HG03575 (cell line): ENCODE data around the gene NAP1L1.

Experiments used
- ATAC-seq: cut with Tn5 transposase; IDR thresholded peaks from one replicate; pipeline ENCODE4 v1.9.1; 2021; ENCODE audit not compliant: unreplicated experiment, insufficient number of reproducible peaks, low FRiP score; ENCODE audit errors: extremely low read depth

NAP1L1 gene

DNA sequence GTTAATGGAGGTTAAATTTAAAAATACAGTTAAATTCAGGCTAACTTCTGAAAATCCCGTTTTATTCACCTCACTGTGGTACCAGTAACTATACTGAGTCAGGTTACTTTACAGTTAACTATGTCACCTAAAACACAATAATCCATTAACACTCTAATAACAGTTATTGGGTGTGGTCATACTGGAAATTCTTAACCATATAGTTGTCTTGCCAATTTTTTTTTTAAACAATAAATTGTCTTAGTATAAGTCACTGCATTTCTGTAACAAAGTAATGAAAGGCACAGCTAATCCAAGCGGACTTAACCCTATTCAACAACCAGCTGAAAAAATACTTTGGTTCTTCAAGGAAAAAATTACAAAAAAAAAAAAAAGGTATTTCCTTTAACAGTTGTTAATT, 36.7 kb downstream of the NAP1L1 start:
- ATAC-seq = no peak

DNA sequence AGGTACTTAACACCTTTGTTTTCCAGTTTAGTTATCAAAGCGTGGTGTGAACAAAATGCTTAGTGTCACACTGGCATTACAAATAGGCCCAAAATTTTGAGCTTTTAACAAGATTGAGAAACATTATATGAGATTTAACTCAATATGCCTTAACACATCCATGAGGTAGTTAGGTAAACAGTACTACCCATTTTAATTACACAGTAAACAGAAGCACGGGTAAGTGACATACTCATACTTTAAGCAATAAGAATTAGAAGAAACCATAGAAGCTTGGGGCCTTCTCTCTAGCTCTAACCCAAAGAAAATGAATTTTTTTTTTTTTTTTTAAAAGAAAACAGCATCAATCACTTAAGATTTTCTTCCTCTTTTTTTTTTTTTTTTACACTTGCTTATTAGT, 37.4 kb downstream of the NAP1L1 start:
- ATAC-seq = no peak

DNA sequence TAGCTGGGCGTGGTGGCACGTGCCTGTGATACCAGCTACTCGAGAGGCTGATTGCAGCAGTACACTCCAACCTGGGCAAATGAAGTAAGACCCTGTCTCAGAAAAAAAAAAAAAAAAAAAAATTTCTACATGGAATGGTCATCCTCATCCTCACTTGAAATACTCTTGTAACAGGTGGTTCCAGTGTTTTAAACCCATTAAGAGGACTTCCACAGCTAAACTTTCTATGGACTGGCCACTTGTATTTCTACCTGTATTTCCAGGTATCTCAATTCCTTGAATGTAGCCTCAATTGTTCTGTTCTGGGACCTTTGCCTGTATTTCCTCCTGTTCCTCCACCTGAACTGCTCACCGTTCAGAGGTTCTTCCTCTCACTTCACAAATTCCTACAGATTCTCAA, 41.1 kb downstream of the NAP1L1 start:
- no peak for ATAC-seq

DNA sequence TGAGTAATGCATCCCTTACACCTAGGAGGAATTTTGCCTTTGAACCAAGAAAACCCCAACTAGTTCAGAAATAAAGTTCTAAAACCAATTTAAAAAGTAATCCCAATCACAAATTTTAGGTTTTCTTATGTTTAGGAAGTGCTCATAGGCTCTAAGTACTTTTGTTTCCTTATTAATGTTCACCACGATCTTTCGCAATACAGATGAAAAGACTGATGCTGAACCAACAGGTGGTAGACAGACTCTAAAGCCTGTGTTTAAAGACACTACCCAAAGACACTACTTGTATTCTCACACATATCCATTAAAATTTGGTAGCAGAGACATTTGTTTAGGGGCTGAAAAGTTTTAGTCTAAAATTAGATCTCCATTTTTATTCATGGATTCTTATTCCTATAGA, 42.3 kb downstream of the NAP1L1 start:
- no peak for ATAC-seq

DNA sequence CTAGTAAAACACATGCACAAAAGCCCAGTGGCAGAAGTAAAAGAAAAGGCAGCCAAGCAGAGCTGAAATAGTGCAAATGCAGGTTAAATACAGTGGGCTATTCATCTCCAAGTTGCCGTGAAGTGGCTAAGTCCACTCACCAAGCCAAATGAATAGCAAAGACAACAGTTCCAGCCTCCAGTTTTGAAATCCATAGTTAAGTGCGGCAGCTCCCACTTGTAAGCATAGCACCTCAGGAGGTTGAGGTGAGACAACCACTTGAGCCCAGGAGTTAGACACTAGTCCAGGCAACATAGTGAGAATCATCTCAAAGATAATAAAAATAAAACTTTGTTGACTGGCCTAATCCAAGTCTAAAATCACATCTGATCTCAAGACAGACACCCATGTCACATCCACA, 43.1 kb downstream of the NAP1L1 start:
- ATAC-seq = no peak

DNA sequence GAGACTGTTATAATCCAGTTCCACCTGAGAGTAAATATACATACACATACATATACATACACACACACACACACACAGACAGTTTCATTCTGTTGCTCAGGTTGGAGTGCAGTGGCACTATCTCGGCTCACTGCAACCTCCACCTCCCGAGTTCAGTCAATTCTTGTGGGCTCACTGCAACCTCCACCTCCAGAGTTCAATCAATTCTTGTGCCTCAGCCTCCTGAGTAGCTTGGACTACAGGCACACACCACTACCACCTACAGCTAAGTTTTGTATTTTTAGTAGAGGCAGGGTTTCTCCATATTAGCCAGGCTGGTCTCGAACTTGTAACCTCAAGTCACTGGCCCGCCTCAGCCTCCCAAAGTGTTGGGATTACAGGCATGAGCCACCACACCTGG, 44.0 kb downstream of the NAP1L1 start:
- ATAC-seq = no peak

DNA sequence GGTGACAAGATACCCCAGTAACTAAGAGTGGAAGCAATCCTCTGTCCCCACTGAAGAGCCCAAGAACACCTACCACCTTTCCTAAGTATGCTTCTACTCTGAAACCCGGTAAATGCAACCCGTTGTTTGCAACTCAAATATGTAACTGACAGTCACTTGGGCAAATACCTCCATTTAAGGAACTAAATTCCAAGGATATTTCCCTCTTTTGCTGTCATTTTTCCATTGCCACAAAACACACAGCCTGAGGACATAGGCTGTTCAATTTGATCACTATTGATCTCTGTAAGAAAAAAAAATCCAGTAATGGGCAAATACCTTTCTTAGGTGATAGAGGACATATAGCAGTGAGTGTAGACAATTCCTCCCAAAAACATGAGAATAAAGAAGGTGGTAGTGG, 46.3 kb downstream of the NAP1L1 start:
- ATAC-seq = no peak

DNA sequence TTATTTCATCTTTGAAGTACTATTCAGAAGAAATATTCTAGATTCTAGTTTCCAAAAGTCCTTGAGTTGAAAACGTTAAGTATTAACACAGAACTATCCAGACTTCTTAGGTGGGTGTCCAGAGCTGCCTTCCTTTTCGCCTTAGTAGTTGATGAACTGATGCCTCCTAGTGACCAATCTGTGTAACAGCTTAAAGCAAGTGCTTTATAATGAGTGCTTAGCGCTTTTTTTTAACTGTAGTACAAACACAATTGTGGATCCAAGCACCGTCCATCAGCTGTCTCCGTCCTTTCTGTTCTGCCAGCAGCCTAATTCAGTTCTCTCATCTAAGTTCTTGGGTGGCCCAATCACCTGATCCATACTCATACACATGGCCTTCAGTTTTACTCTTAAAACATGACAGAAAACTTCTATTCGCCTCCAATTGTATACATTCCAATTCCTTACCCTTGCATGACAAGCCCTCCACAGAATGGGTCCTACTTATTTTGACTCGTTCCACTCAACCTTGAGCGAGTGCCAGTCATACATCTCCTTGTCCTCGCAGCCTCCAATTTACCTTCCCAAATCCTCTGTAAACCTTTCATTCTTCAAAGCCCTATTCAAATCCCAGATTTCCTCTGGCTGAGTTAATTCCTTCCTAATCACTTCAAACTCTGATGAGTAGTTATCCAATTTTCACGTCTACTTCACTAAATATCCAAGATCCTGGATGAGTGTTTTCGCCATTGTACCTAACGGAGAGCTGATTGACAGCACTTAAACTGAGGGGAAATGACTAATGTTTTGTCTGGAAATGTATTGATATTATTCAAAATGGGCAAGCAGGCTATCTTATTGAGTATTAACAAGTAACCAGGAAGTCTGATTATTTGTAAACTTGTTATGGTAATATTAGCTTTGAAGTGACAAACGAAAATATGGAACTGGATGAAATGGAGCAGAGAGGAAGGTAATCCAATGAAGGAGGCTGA, 47.1 kb downstream of the NAP1L1 start:
- ATAC-seq = peak; percentile 67

DNA sequence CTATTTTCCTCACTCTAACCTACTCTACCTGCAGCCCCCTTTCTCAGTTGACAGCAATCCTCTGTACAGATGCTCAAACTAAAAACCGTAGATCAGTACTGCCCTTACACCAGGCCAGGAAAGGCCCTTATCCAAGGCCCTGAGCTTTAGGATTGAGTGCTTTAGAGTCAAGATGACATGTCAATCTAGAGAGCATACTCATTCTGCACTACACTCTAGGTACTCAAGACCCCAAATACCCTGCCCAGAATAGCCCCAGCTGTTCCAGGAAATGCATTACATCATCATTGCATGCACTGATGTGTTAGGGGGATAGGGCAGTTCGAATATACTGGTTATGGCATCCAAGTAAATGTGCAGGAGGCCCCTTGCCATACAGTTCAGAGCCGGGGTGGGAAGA, 49.4 kb downstream of the NAP1L1 start:
- no peak for ATAC-seq

DNA sequence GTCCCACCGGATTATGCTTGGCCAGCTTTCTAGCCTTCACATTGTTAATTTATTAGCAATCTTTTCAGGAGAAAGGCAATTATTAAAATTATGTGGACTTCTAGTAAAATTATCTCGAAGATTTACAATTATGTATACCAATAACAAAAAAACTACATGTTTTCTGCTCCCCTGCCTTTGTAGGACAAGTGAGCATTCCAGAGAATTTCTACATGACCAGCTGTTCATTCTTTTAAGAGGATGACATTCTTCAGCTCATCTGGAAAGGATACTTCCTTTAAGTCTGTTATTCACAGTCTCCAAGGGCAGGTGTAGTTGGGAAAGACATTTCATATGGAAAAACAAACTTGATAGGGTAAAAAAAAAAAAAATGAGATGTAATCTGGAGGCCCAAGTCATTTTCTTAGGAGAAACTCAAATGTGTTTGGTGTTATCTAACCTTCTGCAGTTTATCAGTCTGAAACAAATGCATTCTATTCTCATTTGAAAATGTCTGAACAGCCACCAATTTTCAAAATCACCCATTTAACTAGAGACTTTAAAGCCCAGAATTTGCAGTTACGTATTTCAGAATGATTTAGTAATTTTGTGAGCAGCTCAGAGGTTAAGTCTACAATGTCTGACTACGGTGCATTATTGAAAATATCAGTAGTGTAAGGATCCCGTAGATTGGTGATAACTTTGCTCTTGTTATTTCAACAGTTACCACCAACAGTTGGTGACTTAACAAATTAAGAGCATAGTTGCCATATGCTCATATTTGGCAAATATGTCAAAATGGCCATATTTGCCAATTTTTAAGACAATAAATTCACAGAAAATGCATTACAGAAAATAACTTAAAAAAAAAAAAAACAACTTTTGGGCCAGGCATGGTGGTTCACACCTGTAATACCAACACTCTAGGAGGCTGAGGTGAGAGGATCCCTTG, 51.1 kb downstream of the NAP1L1 start:
- no peak for ATAC-seq

DNA sequence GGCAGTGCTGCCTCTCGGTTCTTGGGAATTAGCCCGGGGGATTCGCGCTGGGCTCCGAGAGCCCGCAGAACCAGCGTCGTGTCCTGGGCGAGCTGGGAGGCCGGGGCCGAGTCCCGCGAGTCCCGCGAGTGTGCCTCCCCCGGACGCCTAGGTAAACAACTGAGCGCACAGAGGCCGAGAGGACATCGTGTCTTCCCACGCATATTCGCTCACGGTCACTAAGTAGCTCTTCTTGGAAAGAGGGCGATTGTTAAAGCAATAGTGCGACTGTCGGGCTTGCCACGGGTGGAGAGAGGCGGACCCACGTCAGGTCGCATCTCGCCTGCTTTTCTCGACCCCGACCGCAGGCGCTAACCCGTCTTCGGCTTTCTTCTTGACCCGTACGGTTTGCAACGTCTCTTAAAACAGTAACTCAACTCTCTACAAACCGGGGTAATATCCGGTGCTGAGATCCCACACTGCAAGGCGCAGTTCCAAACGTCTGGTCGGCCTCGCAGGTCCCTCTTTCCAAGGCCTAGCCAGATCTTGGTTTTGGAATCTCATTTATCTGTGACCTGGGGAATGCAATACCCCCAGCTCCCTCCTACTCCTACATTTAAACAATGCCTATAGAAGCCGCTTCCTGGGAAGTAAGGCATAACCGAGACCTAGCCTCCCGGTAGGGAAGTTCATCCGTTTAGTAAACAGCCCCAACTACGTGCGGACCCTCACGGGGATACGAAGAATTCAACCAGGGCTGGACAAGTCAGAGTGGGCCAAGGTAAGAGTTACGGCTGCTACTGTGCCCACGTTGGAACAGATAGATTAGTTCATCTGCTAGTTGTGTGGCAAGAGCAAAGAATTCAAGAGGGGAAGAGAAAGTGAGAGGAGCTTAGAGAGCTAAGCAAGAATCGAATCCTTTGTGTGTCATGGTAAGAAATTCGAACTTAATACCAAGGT, 52.2 kb downstream of the NAP1L1 start:
- no peak for ATAC-seq

DNA sequence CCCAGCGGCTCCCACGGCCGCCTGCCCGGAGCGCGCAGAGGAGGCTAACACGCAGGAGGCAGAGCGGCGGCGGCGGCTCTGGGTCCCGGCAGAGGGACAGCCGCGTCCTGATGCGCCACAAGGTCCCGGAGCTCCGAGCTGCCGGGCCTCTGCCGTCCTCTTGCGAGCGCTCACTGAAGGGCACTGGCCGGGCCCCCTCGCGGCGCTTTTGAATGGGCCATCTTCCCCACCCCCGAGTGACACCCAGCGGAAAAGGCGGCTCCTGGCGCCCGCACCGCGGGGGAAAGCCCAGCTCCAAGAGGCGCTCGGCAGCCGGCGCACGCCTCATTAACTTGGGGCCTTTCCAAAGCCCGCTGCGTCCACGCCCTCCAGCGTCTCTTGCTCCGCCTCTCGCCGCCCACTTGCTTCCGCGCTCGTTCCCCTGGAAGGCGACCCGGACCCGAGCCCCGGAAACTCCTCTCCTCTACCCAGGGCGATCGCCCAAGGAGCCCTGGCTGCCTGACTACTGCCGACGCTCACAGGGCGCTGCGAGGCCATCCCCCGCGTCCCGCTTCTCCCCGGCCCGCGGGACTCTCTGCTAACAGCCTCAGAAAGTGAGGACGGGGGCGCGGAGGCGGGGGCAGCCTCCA, 53.0 kb downstream of the NAP1L1 start, which contains the start of gene PHLDA1:
PHLDA1 (minus strand) TSS at position 363 of the 629 bp plus-strand sequence.
- peak; percentile 80 for ATAC-seq

DNA sequence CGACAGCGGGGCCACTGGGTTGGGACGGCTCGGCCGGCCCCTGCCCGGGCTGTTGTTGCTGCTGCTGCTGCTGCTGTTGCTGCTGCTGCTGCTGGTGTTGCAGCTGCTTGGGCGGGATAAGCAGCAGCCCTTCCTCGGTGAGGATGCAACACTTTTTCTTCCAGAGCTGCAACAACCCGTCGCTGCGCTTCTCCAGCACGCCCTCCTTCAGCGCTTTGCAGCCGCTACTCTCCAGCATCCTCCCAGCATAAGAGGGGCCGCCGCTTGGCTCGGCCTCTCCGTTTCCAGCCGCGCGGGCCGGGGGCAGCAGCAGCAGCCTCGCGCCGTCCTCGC, 53.4 kb downstream of the NAP1L1 start:
- ATAC-seq = no peak

DNA sequence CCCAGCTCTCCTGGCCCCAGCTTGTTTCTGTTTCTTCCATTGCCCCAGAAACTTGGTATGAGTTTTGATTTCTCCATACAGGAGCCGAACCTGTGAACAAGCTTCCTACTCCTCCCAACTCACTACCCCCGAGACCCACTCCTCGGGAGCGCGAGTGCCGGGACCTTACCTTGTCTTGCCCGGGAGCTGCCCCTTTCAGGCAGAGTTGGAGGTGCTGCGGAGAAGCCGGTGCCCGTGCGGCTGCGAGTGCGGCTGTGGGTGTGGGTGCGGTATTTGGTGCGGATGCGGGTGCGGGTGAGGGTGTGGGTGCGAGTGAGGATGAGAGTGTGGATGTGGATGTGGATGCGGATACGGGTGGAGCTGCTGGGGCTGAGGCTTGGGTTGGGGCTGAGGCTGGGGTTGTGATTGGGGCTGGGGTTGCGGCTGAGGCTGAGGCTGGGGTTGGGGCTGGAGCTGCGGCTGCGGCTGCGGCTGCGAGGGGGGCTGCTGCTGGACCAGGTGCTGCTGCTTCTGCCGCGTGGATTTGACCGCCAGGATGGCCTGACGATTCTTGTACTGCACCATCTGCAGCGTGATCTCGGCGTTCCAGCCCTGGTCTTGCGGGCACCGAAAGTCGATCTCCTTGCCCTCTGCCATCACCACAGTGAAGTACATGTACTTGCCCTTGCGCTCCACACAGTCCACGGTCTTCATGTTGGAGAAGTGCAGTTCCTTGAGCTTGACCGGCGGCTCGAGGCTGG, 54.0 kb downstream of the NAP1L1 start:
- no peak for ATAC-seq

DNA sequence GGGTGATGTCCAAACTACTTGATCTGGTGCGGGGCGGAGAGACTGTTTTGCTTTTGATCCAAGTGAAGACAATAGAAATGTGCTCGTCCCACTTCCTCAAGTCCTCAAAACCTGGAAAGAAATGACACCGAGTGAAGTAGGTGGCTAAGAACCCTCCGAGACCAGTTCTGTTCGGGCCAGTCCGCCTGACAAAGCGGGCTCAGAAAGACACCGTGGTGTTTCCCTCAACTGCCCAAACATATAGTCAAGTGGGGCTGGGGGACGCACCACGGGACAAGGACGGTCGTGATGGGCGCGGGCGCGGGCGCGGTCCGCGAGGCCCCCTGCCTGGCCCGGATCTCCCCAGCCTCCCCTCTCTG, 54.5 kb downstream of the NAP1L1 start:
- ATAC-seq = no peak

DNA sequence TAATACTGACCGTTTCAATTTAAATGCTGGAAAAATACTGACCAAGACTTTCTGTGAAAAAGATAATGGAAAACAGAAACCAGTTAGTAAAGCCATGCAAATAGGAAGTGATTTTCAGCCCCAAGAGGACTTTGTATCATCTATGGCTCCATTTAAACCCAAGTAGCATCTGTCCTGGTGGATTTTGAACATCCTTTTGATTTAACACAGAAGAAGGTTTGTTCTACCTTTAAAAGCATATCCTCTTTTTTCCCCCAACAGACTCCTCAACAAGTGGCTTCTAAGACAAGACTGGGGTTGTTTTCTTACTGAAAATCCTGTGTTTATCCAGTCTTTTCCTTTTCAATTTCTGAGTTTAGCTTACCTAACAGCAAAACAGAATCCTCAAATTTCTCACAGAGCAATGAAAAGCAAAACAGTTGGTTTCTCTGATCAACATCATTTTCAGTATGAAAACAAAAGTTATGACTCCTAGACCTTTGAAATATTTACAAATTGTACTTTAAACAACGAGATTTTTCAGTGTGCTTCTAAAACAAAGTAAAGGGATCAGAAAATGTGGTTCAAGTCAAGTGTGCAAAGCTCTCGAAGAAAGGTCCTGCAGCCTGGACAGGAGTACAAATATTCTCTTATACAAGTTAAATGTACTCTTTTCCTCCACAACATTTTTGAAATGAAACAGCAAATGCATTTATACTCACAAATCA, 55.8 kb downstream of the NAP1L1 start:
- ATAC-seq = no peak

DNA sequence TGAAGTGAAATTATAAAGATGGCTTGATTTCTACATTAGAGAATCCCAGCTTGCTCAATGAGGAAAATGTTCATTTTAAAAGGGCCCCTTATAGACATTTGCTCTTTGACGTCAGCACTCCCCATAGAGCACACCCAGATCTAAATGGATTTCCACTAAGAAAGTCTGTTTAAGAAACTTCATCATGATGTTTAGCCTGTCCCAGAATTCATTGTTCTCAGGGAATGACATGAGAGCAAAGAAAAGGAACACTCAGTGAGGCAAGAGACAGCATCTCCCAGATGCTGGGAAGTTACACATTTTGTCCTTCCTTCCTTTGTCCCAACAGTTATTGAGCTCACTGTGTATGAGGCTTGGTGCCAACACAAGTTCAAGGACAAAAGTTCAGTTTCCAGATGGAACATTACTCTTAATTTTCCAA, 57.8 kb downstream of the NAP1L1 start:
- no peak for ATAC-seq
